HepG2 (cell line): ENCODE results near the gene PSMB3. TPM values are rescaled to one million over a fixed set of nuclear protein-coding genes. Genes with fewer than 3 reads are reported as not detected.

Source experiments
- DNMT3B ChIP-seq: conservative IDR thresholded peaks from 2 replicates; pipeline ENCODE4 v1.6.1; 2016; ENCODE audit warnings: missing biosample characterization, control low read depth
- FOXK1 ChIP-seq: sonication (generic); formaldehyde crosslinking; IDR thresholded peaks from 2 replicates; pipeline ENCODE4 v1.4.0; 2020; ENCODE audit warnings: low read depth, missing genetic modification reagents, borderline replicate concordance
- GPN1 ChIP-seq: sonication (generic); formaldehyde crosslinking; IDR thresholded peaks from 2 replicates; pipeline ENCODE4 v1.5.1; 2020; ENCODE audit warnings: missing genetic modification reagents, borderline replicate concordance
- NFKB2 ChIP-seq: sonication (generic); formaldehyde crosslinking; IDR thresholded peaks from 2 replicates; pipeline ENCODE4 v1.4.0; 2020; ENCODE audit warnings: missing genetic modification reagents, borderline replicate concordance
- ZNF678 ChIP-seq: sonication (generic); formaldehyde crosslinking; IDR thresholded peaks from 2 replicates; pipeline ENCODE4 v1.4.0; 2020; ENCODE audit warnings: mild to moderate bottlenecking, missing genetic modification reagents
- ZNF780A ChIP-seq: sonication (generic); formaldehyde crosslinking; IDR thresholded peaks from 2 replicates; pipeline ENCODE4 v1.8.0; 2022; ENCODE audit warnings: mild to moderate bottlenecking, missing genetic modification reagents, moderate library complexity
- polyA plus RNA-seq, 8 experiments: library from polyadenylated mRNA; depleted of rRNA in 3 of 8; stranded (reverse) in 7 of 8; unstranded in 1 of 8; fragments of >200 nt; fragmentation: Illumina TruSeq in 4 of 8; extraction: Trizol in 4 of 8; gene quantifications; 2 replicates each; pipeline versions ENCODE4 v1.2.1 to v1.2.3, GENCODE V29; 2011 to 2016; ENCODE audit warnings: low read depth in 4 of 8, missing spikeins in 1 of 8, mixed read lengths in 1 of 8; ENCODE audit not compliant: insufficient read depth in 1 of 8
- total RNA-seq, 5 experiments: library from RNA; depleted of rRNA; stranded (reverse); fragments of >200 nt; fragmentation: Illumina TruSeq; extraction: Trizol; gene quantifications; 2 replicates each; pipeline ENCODE4 v1.2.3, GENCODE V29; 2016; ENCODE audit warnings: low read depth in 1 of 5
- TF ChIP-seq, protein P1 (sequence below): sonication (generic); formaldehyde crosslinking; IDR thresholded peaks from 2 replicates; pipeline ENCODE4 v1.4.0; 2020; ENCODE audit warnings: mild to moderate bottlenecking, missing genetic modification reagents
- TF ChIP-seq, protein P2 (sequence below): sonication (generic); formaldehyde crosslinking; IDR thresholded peaks from 2 replicates; pipeline ENCODE4 v1.8.0; 2022; ENCODE audit warnings: missing genetic modification reagents, mild to moderate bottlenecking, borderline replicate concordance
- TF ChIP-seq, protein P3 (sequence below): sonication (generic); formaldehyde crosslinking; IDR thresholded peaks from 2 replicates; pipeline ENCODE4 v1.8.1; 2023; ENCODE audit warnings: missing genetic modification reagents, inconsistent platforms, borderline replicate concordance
- TF ChIP-seq, protein P4 (sequence below): sonication (generic); formaldehyde crosslinking; IDR thresholded peaks from 2 replicates; pipeline ENCODE4 v1.5.0; 2020; ENCODE audit warnings: mild to moderate bottlenecking, missing genetic modification reagents
- TF ChIP-seq, protein P5 (sequence below): sonication (generic); formaldehyde crosslinking; IDR thresholded peaks from 2 replicates; pipeline ENCODE4 v1.5.0; 2020; ENCODE audit warnings: mild to moderate bottlenecking, missing genetic modification reagents
- TF ChIP-seq, protein P6 (sequence below): sonication (generic); formaldehyde crosslinking; conservative IDR thresholded peaks from 2 replicates; pipeline ENCODE4 v1.4.0; 2020; ENCODE audit warnings: missing genetic modification reagents

The PSMB3 gene
- total and polyA plus RNA-seq, 2 of the 13 experiments (the other 11 are each of a cell fraction or from before 2014, with no cell fraction given): 366 to 517 TPM

DNA sequence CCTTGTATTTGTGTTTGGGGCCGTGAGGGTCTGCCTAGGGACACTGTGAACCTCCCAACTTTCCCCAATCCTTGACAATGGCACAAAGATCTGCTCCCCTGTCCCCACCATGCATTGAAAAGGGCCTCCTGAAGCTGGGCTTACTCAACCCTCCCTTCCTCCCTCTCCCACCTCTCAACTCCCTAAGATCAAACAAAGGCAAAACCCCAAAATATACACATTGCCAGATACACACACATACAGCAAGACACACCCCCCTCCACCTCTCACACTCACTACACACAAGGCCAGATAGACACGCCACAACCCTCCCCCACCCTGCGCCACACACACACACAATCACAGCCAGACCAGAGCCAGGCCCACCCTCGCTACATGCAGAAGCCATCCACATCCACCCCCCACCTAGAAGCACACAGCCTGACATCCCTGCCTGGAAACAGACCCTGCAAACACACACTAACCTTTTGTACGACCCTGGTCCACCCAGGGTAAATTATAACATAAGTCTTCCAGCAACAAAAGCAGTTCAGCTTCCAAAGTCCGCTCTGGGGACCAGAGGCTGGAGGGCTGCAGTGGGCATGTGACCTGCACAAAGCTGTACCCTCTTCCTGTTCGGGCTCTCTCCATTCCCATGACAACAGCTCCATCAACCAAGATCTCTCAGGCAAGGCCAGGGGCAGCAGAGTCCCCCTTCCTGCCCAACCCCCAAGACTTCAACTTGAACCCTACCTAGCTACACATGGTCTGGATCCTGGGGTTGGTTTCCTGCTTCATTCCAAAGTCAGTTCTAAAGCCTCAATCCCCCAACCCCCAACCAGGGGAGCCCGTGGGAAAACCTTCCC is 6.3 kb upstream of the PSMB3 start (continued):
- TF ChIP-seq, protein P1, sequence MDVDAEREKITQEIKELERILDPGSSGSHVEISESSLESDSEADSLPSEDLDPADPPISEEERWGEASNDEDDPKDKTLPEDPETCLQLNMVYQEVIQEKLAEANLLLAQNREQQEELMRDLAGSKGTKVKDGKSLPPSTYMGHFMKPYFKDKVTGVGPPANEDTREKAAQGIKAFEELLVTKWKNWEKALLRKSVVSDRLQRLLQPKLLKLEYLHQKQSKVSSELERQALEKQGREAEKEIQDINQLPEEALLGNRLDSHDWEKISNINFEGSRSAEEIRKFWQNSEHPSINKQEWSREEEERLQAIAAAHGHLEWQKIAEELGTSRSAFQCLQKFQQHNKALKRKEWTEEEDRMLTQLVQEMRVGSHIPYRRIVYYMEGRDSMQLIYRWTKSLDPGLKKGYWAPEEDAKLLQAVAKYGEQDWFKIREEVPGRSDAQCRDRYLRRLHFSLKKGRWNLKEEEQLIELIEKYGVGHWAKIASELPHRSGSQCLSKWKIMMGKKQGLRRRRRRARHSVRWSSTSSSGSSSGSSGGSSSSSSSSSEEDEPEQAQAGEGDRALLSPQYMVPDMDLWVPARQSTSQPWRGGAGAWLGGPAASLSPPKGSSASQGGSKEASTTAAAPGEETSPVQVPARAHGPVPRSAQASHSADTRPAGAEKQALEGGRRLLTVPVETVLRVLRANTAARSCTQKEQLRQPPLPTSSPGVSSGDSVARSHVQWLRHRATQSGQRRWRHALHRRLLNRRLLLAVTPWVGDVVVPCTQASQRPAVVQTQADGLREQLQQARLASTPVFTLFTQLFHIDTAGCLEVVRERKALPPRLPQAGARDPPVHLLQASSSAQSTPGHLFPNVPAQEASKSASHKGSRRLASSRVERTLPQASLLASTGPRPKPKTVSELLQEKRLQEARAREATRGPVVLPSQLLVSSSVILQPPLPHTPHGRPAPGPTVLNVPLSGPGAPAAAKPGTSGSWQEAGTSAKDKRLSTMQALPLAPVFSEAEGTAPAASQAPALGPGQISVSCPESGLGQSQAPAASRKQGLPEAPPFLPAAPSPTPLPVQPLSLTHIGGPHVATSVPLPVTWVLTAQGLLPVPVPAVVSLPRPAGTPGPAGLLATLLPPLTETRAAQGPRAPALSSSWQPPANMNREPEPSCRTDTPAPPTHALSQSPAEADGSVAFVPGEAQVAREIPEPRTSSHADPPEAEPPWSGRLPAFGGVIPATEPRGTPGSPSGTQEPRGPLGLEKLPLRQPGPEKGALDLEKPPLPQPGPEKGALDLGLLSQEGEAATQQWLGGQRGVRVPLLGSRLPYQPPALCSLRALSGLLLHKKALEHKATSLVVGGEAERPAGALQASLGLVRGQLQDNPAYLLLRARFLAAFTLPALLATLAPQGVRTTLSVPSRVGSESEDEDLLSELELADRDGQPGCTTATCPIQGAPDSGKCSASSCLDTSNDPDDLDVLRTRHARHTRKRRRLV (CRISPR knock-in tag): no peak
- no peak for TF ChIP-seq ZNF678 (CRISPR knock-in tag)
- TF ChIP-seq NFKB2 (CRISPR knock-in tag): no peak
- no peak for TF ChIP-seq ZNF780A (CRISPR knock-in tag)
- no peak for TF ChIP-seq DNMT3B
- TF ChIP-seq, protein P2, sequence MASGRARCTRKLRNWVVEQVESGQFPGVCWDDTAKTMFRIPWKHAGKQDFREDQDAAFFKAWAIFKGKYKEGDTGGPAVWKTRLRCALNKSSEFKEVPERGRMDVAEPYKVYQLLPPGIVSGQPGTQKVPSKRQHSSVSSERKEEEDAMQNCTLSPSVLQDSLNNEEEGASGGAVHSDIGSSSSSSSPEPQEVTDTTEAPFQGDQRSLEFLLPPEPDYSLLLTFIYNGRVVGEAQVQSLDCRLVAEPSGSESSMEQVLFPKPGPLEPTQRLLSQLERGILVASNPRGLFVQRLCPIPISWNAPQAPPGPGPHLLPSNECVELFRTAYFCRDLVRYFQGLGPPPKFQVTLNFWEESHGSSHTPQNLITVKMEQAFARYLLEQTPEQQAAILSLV (CRISPR knock-in tag): 0 out of 2 replicates have a peak, but pooled peaks have one; percentile 15
- TF ChIP-seq, protein P3, sequence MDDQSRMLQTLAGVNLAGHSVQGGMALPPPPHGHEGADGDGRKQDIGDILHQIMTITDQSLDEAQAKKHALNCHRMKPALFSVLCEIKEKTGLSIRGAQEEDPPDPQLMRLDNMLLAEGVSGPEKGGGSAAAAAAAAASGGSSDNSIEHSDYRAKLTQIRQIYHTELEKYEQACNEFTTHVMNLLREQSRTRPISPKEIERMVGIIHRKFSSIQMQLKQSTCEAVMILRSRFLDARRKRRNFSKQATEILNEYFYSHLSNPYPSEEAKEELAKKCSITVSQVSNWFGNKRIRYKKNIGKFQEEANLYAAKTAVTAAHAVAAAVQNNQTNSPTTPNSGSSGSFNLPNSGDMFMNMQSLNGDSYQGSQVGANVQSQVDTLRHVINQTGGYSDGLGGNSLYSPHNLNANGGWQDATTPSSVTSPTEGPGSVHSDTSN (CRISPR knock-in tag): no peak
- TF ChIP-seq FOXK1 (CRISPR knock-in tag): peak; percentile 64; the same call in 1 of the 2 replicates
- TF ChIP-seq, protein P4, sequence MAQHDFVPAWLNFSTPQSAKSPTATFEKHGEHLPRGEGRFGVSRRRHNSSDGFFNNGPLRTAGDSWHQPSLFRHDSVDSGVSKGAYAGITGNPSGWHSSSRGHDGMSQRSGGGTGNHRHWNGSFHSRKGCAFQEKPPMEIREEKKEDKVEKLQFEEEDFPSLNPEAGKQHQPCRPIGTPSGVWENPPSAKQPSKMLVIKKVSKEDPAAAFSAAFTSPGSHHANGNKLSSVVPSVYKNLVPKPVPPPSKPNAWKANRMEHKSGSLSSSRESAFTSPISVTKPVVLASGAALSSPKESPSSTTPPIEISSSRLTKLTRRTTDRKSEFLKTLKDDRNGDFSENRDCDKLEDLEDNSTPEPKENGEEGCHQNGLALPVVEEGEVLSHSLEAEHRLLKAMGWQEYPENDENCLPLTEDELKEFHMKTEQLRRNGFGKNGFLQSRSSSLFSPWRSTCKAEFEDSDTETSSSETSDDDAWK: no peak
- TF ChIP-seq GPN1 (CRISPR knock-in tag): no peak
- TF ChIP-seq, protein P5, sequence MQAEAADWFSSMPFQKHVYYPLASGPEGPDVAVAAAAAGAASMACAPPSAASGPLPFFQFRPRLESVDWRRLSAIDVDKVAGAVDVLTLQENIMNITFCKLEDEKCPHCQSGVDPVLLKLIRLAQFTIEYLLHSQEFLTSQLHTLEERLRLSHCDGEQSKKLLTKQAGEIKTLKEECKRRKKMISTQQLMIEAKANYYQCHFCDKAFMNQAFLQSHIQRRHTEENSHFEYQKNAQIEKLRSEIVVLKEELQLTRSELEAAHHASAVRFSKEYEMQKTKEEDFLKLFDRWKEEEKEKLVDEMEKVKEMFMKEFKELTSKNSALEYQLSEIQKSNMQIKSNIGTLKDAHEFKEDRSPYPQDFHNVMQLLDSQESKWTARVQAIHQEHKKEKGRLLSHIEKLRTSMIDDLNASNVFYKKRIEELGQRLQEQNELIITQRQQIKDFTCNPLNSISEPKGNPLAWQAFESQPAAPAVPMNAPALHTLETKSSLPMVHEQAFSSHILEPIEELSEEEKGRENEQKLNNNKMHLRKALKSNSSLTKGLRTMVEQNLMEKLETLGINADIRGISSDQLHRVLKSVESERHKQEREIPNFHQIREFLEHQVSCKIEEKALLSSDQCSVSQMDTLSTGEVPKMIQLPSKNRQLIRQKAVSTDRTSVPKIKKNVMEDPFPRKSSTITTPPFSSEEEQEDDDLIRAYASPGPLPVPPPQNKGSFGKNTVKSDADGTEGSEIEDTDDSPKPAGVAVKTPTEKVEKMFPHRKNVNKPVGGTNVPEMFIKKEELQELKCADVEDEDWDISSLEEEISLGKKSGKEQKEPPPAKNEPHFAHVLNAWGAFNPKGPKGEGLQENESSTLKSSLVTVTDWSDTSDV (CRISPR knock-in tag): no peak
- TF ChIP-seq, protein P6, sequence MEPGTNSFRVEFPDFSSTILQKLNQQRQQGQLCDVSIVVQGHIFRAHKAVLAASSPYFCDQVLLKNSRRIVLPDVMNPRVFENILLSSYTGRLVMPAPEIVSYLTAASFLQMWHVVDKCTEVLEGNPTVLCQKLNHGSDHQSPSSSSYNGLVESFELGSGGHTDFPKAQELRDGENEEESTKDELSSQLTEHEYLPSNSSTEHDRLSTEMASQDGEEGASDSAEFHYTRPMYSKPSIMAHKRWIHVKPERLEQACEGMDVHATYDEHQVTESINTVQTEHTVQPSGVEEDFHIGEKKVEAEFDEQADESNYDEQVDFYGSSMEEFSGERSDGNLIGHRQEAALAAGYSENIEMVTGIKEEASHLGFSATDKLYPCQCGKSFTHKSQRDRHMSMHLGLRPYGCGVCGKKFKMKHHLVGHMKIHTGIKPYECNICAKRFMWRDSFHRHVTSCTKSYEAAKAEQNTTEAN (CRISPR knock-in tag): peak; percentile 64
